Stimulated activated CD8-positive, alpha-beta memory T cell treated with anti-CD3 and anti-CD28 coated beads, Interleukin-12 subunit alpha, Interleukin-12 subunit beta, amount 100 ng/mL, for 24 hours (primary cell): ENCODE results near the gene C1orf141.
A peak's percentile ranks its signal among the peaks of the same experiment; 100 is the strongest.
"Not testable (repeated sequence)": the region's sequence is repeated elsewhere in the genome, so short reads cannot be mapped to it uniquely, and the experiment has no call there.

Experiments used
- DNase-seq: peaks from one replicate; pipeline ENCODE4 v3.0.0-alpha.2; 2020; ENCODE audit errors: extremely low read depth

C1orf141 gene

GRCh38 chr1:67085326-67085725, 49.4 kb downstream of the C1orf141 start:
- DNase-seq: no peak

GRCh38 chr1:67084765-67085318, 49.9 kb downstream of the C1orf141 start:
- DNase-seq: no peak

GRCh38 chr1:67078291-67078690, 56.5 kb downstream of the C1orf141 start:
- DNase-seq: no peak

- no peak for DNase-seq
Observed at GRCh38 chr1:67077593-67077992, 57.2 kb downstream of the C1orf141 start.

- no peak for DNase-seq
Observed at GRCh38 chr1:67072749-67073148, 62.0 kb downstream of the C1orf141 start.

GRCh38 chr1:67067655-67068054, 67.1 kb downstream of the C1orf141 start:
- DNase-seq: not testable (repeated sequence)

- no peak for DNase-seq
Observed at GRCh38 chr1:67062412-67062811, 72.4 kb downstream of the C1orf141 start.

GRCh38 chr1:67061266-67061665, 73.5 kb downstream of the C1orf141 start:
- DNase-seq: no peak

GRCh38 chr1:67060811-67061218, 74.0 kb downstream of the C1orf141 start:
- DNase-seq: no peak

GRCh38 chr1:67059346-67059745, 75.4 kb downstream of the C1orf141 start:
- no peak for DNase-seq

GRCh38 chr1:67058761-67059160, 76.0 kb downstream of the C1orf141 start:
- no peak for DNase-seq

GRCh38 chr1:67058242-67058641, 76.5 kb downstream of the C1orf141 start:
- no peak for DNase-seq

GRCh38 chr1:67053785-67054772, 80.7 kb downstream of the C1orf141 start, which contains the start of gene SLC35D1:
TSS of gene SLC35D1 (minus strand) at chr1:67054148. CDS start at chr1:67054013, 135 bp downstream.
- peak; percentile 54 for DNase-seq

- no peak for DNase-seq
Observed at GRCh38 chr1:67053535-67053784, 81.3 kb downstream of the C1orf141 start.

GRCh38 chr1:67052741-67053534, 81.8 kb downstream of the C1orf141 start:
- DNase-seq: no peak

- no peak for DNase-seq
Observed at GRCh38 chr1:67051196-67051595, 83.6 kb downstream of the C1orf141 start.

GRCh38 chr1:67044631-67045270, 90.0 kb downstream of the C1orf141 start:
- no peak for DNase-seq

- DNase-seq: no peak
Observed at GRCh38 chr1:67043366-67043765, 91.4 kb downstream of the C1orf141 start.
